ENCODE results near the gene RAI1. TPM values are rescaled to one million over a fixed set of nuclear protein-coding genes. Genes with fewer than 3 reads are reported as not detected.

Gene RAI1
- total and polyA plus RNA-seq, 2 of the 8 experiments (the other 6 are each of a cell fraction or from before 2014, with no cell fraction given) = 0.39 to 1.2 TPM

GRCh38 chr17:17859909-17860765, 178.9 kb downstream of the RAI1 start:
- H3K9me3 ChIP-seq (ENCODE audit: insufficient read depth in 2 of 2, low read depth in 1 of 2, low read length in 1 of 2) = no peaks in the 10 kb centered on the region
- peak in 1 of 2 experiments; percentile 86 for DNase-seq (ENCODE audit: low read depth in 1 of 2, low spot score in 2 of 2)
- no peak overlapping the region for H3K9ac ChIP-seq (replicated peaks in 1 of 4; ENCODE audit: extremely low read depth in 1 of 4, low read depth in 3 of 4, low read length in 3 of 4)
- H3K36me3 ChIP-seq (ENCODE audit: control insufficient read depth in 2 of 4, insufficient read depth in 4 of 4, low read length in 3 of 4) = no peaks in the 10 kb centered on the region
- H4K20me1 ChIP-seq (replicated peaks in 1 of 2; ENCODE audit: control insufficient read depth in 1 of 2, insufficient read depth in 2 of 2, low read length in 2 of 2) = no peaks in the 10 kb centered on the region
- no peak overlapping the region for H3K27ac ChIP-seq (ENCODE audit: low read depth, low read length)
- no peak overlapping the region for H3K56ac ChIP-seq (replicated peaks; ENCODE audit: insufficient read length, low read depth, low read length)
- H3K4me2 ChIP-seq (ENCODE audit: insufficient read depth in 1 of 2, low read depth in 2 of 2, low read length in 2 of 2) = no peak overlapping the region
- peaks cover 0 to 10% (median 3%) of the 10 kb centered on the region in 4 experiments; a peak in 2 of 7 replicates for H3K4me1 ChIP-seq (replicated peaks in 1 of 4; ENCODE audit: control insufficient read depth in 3 of 4, insufficient read depth in 4 of 4, low read length in 3 of 4)
- H3K23ac ChIP-seq (ENCODE audit: insufficient read length) = no peak overlapping the region
- no peak overlapping the region for H2AFZ ChIP-seq (ENCODE audit: low read length)
- peak overlapping the region; percentile 25; the same call in 1 of the 2 replicates for H2BK20ac ChIP-seq (ENCODE audit: low read length)
- H2BK120ac ChIP-seq (replicated peaks; ENCODE audit: low read depth, low read length) = no peak overlapping the region
- H2BK5ac ChIP-seq (ENCODE audit: low read depth, low read length) = peak overlapping the region; percentile 41; the same call in 1 of the 2 replicates
- peak overlapping the region; percentile 90 for H4K91ac ChIP-seq (replicated peaks; ENCODE audit: insufficient read length, low read length)
- no peaks in the 10 kb centered on the region for H3K79me2 ChIP-seq (ENCODE audit: control insufficient read depth in 1 of 2, insufficient read depth in 2 of 2, low read length in 2 of 2)
- H4K5ac ChIP-seq (ENCODE audit: insufficient read length, low read depth, low read length) = peak overlapping the region; percentile 2
- no peak overlapping the region for H3K18ac ChIP-seq (ENCODE audit: extremely low read depth, low read length)
- peak overlapping the region; percentile 39 for H3K4ac ChIP-seq (replicated peaks; ENCODE audit: insufficient read length, low read depth, low read length)
- no peak overlapping the region for H3K4me3 ChIP-seq (ENCODE audit: extremely low read depth in 1 of 4, insufficient read depth in 2 of 4, low read depth in 3 of 4, low read length in 4 of 4)
- H2AK5ac ChIP-seq (ENCODE audit: low read depth, low read length) = no peak overlapping the region
- WGBS, 2 experiments (ENCODE audit: extremely low coverage in 1 of 2, insufficient coverage in 1 of 2, insufficient read length in 1 of 2, insufficient replicate concordance in 2 of 2, low coverage in 1 of 2, low lambda C conversion rate in 2 of 2, missing lambda C conversion rate in 1 of 2) = 61% methylated on average over 9 of the region's 9 CpGs; no CpG with 5 or more reads in 1 of the 2 experiments
- H2BK12ac ChIP-seq (ENCODE audit: low read depth, low read length) = peak overlapping the region; percentile 75; the same call in 1 of the 2 replicates
- CTCF ChIA-PET (ENCODE audit: partially characterized antibody) = interaction anchor here (0.5 to 26.2 kb wide), 38 partner anchors 8 to 1691 kb away, joined by 3 to 404 read pairs (median 5); partner anchors contain the start of genes ATPAF2 and SREBF1
- no peak overlapping the region for H3K14ac ChIP-seq (ENCODE audit: insufficient read length)
- H3K23me2 ChIP-seq (ENCODE audit: low read depth, low read length) = no peaks in the 10 kb centered on the region
- H4K8ac ChIP-seq (ENCODE audit: extremely low read depth, insufficient read depth, low read length) = no peak overlapping the region
- H3K79me1 ChIP-seq (ENCODE audit: low read depth, low read length) = no peaks in the 10 kb centered on the region
- H3K27me3 ChIP-seq (replicated peaks in 1 of 4; ENCODE audit: control insufficient read depth in 3 of 4, extremely low read depth in 1 of 4, insufficient read depth in 3 of 4, low read length in 3 of 4) = no peaks in the 10 kb centered on the region
- peak overlapping the region; percentile 98 for H2BK15ac ChIP-seq (ENCODE audit: low read length)
- POLR2A ChIA-PET (ENCODE audit: partially characterized antibody) = interaction anchor here (0.9 to 12.1 kb wide), 11 partner anchors 8 to 160 kb away, joined by 3 to 122 read pairs (median 4); partner anchors contain the start of gene SREBF1
- peak; percentile 90 for FAIRE-seq
- peak; percentile 94 to 96 for TF ChIP-seq RAD21 (IDR thresholded peaks at IDR 0.05 in 1 of 2, conservative IDR thresholded peaks at IDR 0.05 in 1 of 2; ENCODE audit: low read depth in 2 of 2, low read length in 2 of 2)
- no peak for TF ChIP-seq FOSL1 (IDR thresholded peaks at IDR 0.05; ENCODE audit: insufficient read depth, low read depth, low read length)
- no peak for TF ChIP-seq TBP (IDR thresholded peaks at IDR 0.05; ENCODE audit: low read depth, low read length)
- TF ChIP-seq KDM1A (IDR thresholded peaks at IDR 0.05; ENCODE audit: borderline replicate concordance, low read length) = no peak
- peak; percentile 45; the same call in 1 of the 2 replicates for TF ChIP-seq YY1 (IDR thresholded peaks at IDR 0.05; ENCODE audit: low read depth, low read length)
- TF ChIP-seq CHD1 (IDR thresholded peaks at IDR 0.05; ENCODE audit: low read depth, low read length) = no peak
- TF ChIP-seq EP300 (IDR thresholded peaks at IDR 0.05; ENCODE audit: borderline replicate concordance in 1 of 2, low read depth in 2 of 2, low read length in 2 of 2) = peak in 1 of 2 experiments; percentile 63; a peak in 1 of 3 replicates

Data from H1 (cell line).